A549 (cell line): ENCODE data around the gene DAB2IP. TPM values are rescaled to one million over a fixed set of nuclear protein-coding genes. Genes with fewer than 3 reads are reported as not detected.

Experiments
- ATAC-seq, 2 experiments: fragments of 200-7000 bp in 1 of 2; fragments of >200 bp in 1 of 2; cut with Nextera tagmentation in 1 of 2; cut with Tn5 transposase in 1 of 2; 3 replicates each; pipeline versions ENCODE4 v1.8.0 to v1.9.1; 2018 to 2020; ENCODE audit warnings: mild to moderate bottlenecking in 1 of 2, moderate library complexity in 1 of 2
- CTCF ChIA-PET: fragments of 300-600 bp; sonication (Branson Sonifier 250); formaldehyde crosslinking; extraction: SDS; loops from one replicate; lab custom pipeline; 2021; ENCODE audit warnings: antibody characterized with exemption, inconsistent platforms; lab: Yijun Ruan, JAX
- POLR2A ChIA-PET: fragments of 350-600 bp; formaldehyde crosslinking; extraction: SDS; loops from one replicate; lab custom pipeline; 2021; ENCODE audit warnings: antibody characterized with exemption, inconsistent platforms; lab: Yijun Ruan, JAX
- DNase-seq, 2 experiments: peaks; one replicate each; pipeline versions ENCODE4 v3.0.0 to v3.0.0-alpha.2; 2011 to 2016; ENCODE audit warnings: low read depth in 1 of 2, low spot score in 1 of 2
- FAIRE-seq: peaks from 2 replicates; lab custom pipeline; 2011; peaks lifted over from hg19 to GRCh38; lab: Jason Lieb, UNC
- H3K27ac ChIP-seq, 2 experiments: fragments of >200 bp; sonication (Bioruptor Twin); formaldehyde crosslinking; 3 replicates each; pipeline ENCODE4 v1.5.1; 2016 to 2017
- H3K4me1 ChIP-seq: fragments of >200 bp; sonication (Bioruptor Twin); formaldehyde crosslinking; 3 replicates; pipeline ENCODE4 v1.6.1; 2016
- H3K4me2 ChIP-seq: fragments of >200 bp; sonication (Bioruptor Twin); formaldehyde crosslinking; 3 replicates; pipeline ENCODE4 v1.6.1; 2016
- H3K4me3 ChIP-seq: fragments of >200 bp; sonication (Bioruptor Twin); formaldehyde crosslinking; 3 replicates; pipeline ENCODE4 v1.5.1; 2016
- H3K9me3 ChIP-seq: fragments of >200 bp; sonication (Bioruptor Twin); formaldehyde crosslinking; 3 replicates; pipeline ENCODE4 v1.6.1; 2016
- ATOH8 ChIP-seq: fragments of 250-450 bp; sonication (Bioruptor Pico); IDR thresholded peaks from 2 replicates; pipeline ENCODE4 v1.5.0; 2020; ENCODE audit warnings: low read depth, mild to moderate bottlenecking, moderate library complexity
- BHLHE40 ChIP-seq: IDR thresholded peaks from 2 replicates; pipeline ENCODE4 v1.6.1; 2012; ENCODE audit warnings: low read depth, low read length, inconsistent platforms
- CBX2 ChIP-seq: fragments of 200-600 bp; sonication (generic); IDR thresholded peaks from 2 replicates; pipeline ENCODE4 v1.6.1; 2016; ENCODE audit warnings: low read depth, mild to moderate bottlenecking, borderline replicate concordance
- CHD2 ChIP-seq: fragments of 150-350 bp; IDR thresholded peaks from 2 replicates; pipeline ENCODE4 v1.6.1; 2014; ENCODE audit warnings: low read length; ENCODE audit not compliant: partially characterized antibody
- EHMT2 ChIP-seq: fragments of 200-600 bp; sonication (generic); IDR thresholded peaks from 2 replicates; pipeline ENCODE4 v1.6.1; 2016; ENCODE audit warnings: antibody characterized with exemption, low read depth, mild to moderate bottlenecking, moderate library complexity
- FOSB ChIP-seq: fragments of 250-450 bp; sonication (Bioruptor Pico); IDR thresholded peaks from 2 replicates; pipeline ENCODE4 v1.5.0; 2020; ENCODE audit warnings: mild to moderate bottlenecking, moderate library complexity
- FOSL2 ChIP-seq, 2 experiments: fragments of 450-650 bp in 1 of 2; fragments of >200 bp in 1 of 2; sonication (Bioruptor Twin) in 1 of 2; formaldehyde crosslinking; IDR thresholded peaks; 2 replicates each; pipeline versions ENCODE4 v1.5.0 to v1.6.1; 2016 to 2020; ENCODE audit warnings: mild to moderate bottlenecking in 1 of 2, moderate library complexity in 1 of 2
- GATA3 ChIP-seq: IDR thresholded peaks from 2 replicates; pipeline ENCODE4 v1.6.1; 2012; ENCODE audit warnings: borderline replicate concordance
- HOXB5 ChIP-seq: fragments of 250-450 bp; sonication (Bioruptor Pico); IDR thresholded peaks from 2 replicates; pipeline ENCODE4 v1.5.0; 2020; ENCODE audit warnings: mild to moderate bottlenecking, moderate library complexity
- KDM1A ChIP-seq: fragments of 200-600 bp; sonication (generic); IDR thresholded peaks from 2 replicates; pipeline ENCODE4 v1.6.1; 2016; ENCODE audit warnings: low read depth, mild to moderate bottlenecking
- NFE2L2 ChIP-seq: fragments of 150-350 bp; conservative IDR thresholded peaks from 2 replicates; pipeline ENCODE4 v1.6.1; 2014; ENCODE audit warnings: low read length
- NPAS2 ChIP-seq: fragments of 250-450 bp; sonication (Bioruptor Pico); IDR thresholded peaks from 2 replicates; pipeline ENCODE4 v1.8.0; 2022; ENCODE audit warnings: mild to moderate bottlenecking, moderate library complexity, borderline replicate concordance
- PBX3 ChIP-seq: IDR thresholded peaks from 2 replicates; pipeline ENCODE4 v1.6.1; 2012
- PHF8 ChIP-seq: fragments of 200-600 bp; sonication (generic); IDR thresholded peaks from 2 replicates; pipeline ENCODE4 v1.6.1; 2016; ENCODE audit warnings: low read depth, mild to moderate bottlenecking, antibody characterized with exemption, moderate library complexity, borderline replicate concordance
- RAD21 ChIP-seq, 2 experiments: fragments of >200 bp in 1 of 2; sonication (Bioruptor Twin) in 1 of 2; formaldehyde crosslinking in 1 of 2; IDR thresholded peaks in 1 of 2; conservative IDR thresholded peaks in 1 of 2; 2 replicates in 1 of 2; 3 replicates in 1 of 2; pipeline ENCODE4 v1.6.1; 2012 to 2018; ENCODE audit warnings: inconsistent platforms in 1 of 2
- RARB ChIP-seq: fragments of 250-450 bp; sonication (Bioruptor Pico); IDR thresholded peaks from 2 replicates; pipeline ENCODE4 v1.8.0; 2021; ENCODE audit warnings: mild to moderate bottlenecking, moderate library complexity
- REST ChIP-seq: fragments of 200-600 bp; sonication (generic); IDR thresholded peaks from 2 replicates; pipeline ENCODE4 v1.6.1; 2016; ENCODE audit warnings: antibody characterized with exemption, mild to moderate bottlenecking, moderate library complexity
- RNF2 ChIP-seq: fragments of 200-600 bp; sonication (generic); IDR thresholded peaks from 2 replicates; pipeline ENCODE4 v1.6.1; 2016; ENCODE audit warnings: low read depth, mild to moderate bottlenecking, antibody characterized with exemption, moderate library complexity, borderline replicate concordance
- SREBF2 ChIP-seq: fragments of 450-650 bp; IDR thresholded peaks from 2 replicates; pipeline ENCODE4 v1.6.1; 2014; ENCODE audit warnings: mild to moderate bottlenecking, moderate library complexity
- TP53 ChIP-seq: fragments of 250-450 bp; sonication (Bioruptor Pico); IDR thresholded peaks from 2 replicates; pipeline ENCODE4 v1.5.0; 2021; ENCODE audit warnings: mild to moderate bottlenecking, moderate library complexity
- WGBS: methylation state at CpG from one replicate; pipeline ENCODE4 v1.1.6; 2017; ENCODE audit errors: missing lambda C conversion rate; 5-methylcytosine and 5-hydroxymethylcytosine counted together
- polyA plus RNA-seq, 4 experiments: library from polyadenylated mRNA; depleted of rRNA in 3 of 4; stranded (reverse); fragments of >200 nt; fragmentation: RNase III in 1 of 4; extraction: RNeasy Plus Mini Kit Qiagen cat#74134 plus additional on column Dnase treatment in 1 of 4; gene quantifications; 2 replicates in 3 of 4; 3 replicates in 1 of 4; pipeline ENCODE4 v1.2.3, GENCODE V29; 2011 to 2017
- TF ChIP-seq, protein P1 (sequence below): fragments of 450-650 bp; IDR thresholded peaks from 2 replicates; pipeline ENCODE4 v1.6.1; 2014; ENCODE audit warnings: antibody characterized with exemption

Gene DAB2IP
- polyA plus RNA-seq, 2 of the 4 experiments (the other 2 are of a cell fraction): 9.7 to 13.9 TPM

- ATAC-seq (no peak), FAIRE-seq (no peak), DNase-seq (no peak)
- H3K9me3 ChIP-seq: no peaks in the 10 kb centered on the region
- WGBS: 71% methylated on average over 14 of the region's 14 CpGs
- H3K4me3 ChIP-seq: no peak overlapping the region
- ChIA-PET CTCF (interaction anchor here (0.6 to 9.9 kb wide), 18 partner anchors 11 to 666 kb away, joined by 3 to 87 read pairs (median 5); no protein-coding TSS in a partner anchor), POLR2A (no interaction called here)
- H3K4me1 ChIP-seq: no peaks in the 10 kb centered on the region
- no peak overlapping the region for H3K27ac ChIP-seq
- no peak overlapping the region for H3K4me2 ChIP-seq
- no peak for TF ChIP-seq EHMT2
- TF ChIP-seq HOXB5 (CRISPR knock-in tag): no peak
- TF ChIP-seq NPAS2: no peak
- no peak for TF ChIP-seq CHD2
- no peak for TF ChIP-seq FOSB (CRISPR knock-in tag)
- TF ChIP-seq SREBF2: no peak
- TF ChIP-seq TP53 (CRISPR knock-in tag): no peak
- no peak for TF ChIP-seq GATA3
- no peak for TF ChIP-seq RAD21 (conservative IDR thresholded peaks at IDR 0.05 in 1 of 2, IDR thresholded peaks at IDR 0.05 in 1 of 2)
- no peak for TF ChIP-seq FOSL2 (IDR thresholded peaks at IDR 0.05)
- no peak for TF ChIP-seq FOSL2 (CRISPR knock-in tag; IDR thresholded peaks at IDR 0.05)
- no peak for TF ChIP-seq RARB (CRISPR knock-in tag)
- no peak for TF ChIP-seq BHLHE40
- no peak for TF ChIP-seq CBX2
- no peak for TF ChIP-seq NFE2L2
- TF ChIP-seq PHF8: no peak
- TF ChIP-seq REST: no peak
- no peak for TF ChIP-seq RNF2
- TF ChIP-seq KDM1A: no peak
- TF ChIP-seq, protein P1, sequence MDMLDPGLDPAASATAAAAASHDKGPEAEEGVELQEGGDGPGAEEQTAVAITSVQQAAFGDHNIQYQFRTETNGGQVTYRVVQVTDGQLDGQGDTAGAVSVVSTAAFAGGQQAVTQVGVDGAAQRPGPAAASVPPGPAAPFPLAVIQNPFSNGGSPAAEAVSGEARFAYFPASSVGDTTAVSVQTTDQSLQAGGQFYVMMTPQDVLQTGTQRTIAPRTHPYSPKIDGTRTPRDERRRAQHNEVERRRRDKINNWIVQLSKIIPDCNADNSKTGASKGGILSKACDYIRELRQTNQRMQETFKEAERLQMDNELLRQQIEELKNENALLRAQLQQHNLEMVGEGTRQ: no peak
- no peak for TF ChIP-seq ATOH8 (CRISPR knock-in tag)
These were observed 33.8 kb downstream of the DAB2IP start for GRCh38 chr9:121685146-121685794.

DNA sequence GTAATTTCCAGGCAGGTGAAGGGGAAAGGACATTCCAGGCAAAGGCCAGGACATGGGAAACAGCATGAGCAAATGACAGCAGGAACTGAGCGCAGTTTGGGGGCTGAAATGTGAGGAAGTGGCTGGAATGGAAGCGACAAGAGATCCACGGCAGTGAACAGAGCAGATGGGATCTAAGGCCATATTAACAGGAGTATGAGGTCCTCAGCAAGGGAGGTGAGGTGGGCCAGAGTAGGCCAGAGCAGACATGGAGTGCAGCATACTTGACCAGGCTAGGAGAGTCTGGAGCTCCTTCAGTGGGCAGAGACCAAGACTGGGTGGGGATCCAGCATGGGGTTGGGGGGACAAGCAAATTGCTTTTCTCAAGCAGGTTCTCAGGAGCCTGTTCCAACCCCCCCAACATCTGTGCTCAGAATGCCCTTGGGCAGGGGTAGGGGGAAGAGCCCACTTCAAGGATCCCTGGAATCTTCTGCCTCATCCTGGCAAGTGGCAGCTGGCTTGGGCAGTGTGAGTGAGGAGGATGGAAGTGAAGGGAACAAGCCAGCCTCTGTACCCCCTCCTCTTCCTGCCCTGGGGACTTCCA lies 34.5 kb downstream of the DAB2IP start:
- Histone ChIP-seq H3K4me2 (no peak overlapping the region), H3K9me3 (no peaks in the 10 kb centered on the region), H3K4me3 (no peak overlapping the region), H3K4me1 (no peaks in the 10 kb centered on the region), H3K27ac (no peak overlapping the region)
- POLR2A ChIA-PET: no interaction called here
- no peak for ATAC-seq
- CTCF ChIA-PET: interaction anchor here (0.6 to 9.9 kb wide), 13 partner anchors 11 to 421 kb away, joined by 3 to 87 read pairs (median 4); no protein-coding TSS in a partner anchor
- TF ChIP-seq BHLHE40 (no peak), RAD21 (conservative IDR thresholded peaks at IDR 0.05 in 1 of 2, IDR thresholded peaks at IDR 0.05 in 1 of 2) (no peak), RARB (CRISPR knock-in tag) (no peak), PBX3 (no peak), NFE2L2 (no peak), TP53 (CRISPR knock-in tag) (no peak)
- TF ChIP-seq, protein P1: no peak
- FAIRE-seq: no peak
- WGBS: 94% methylated on average over 3 of the region's 3 CpGs
- no peak for DNase-seq
